Stimulated activated CD4-positive, alpha-beta T cell treated with anti-CD3 and anti-CD28 coated beads, Interleukin-4, amount 100 ng/mL, for 1 hour (primary cell): Measurements from ENCODE around the gene DSP.

Experiments used
- DNase-seq: peaks from one replicate; pipeline ENCODE4 v3.0.0-alpha.2; 2020

The DSP gene

GRCh38 chr6:7594579-7595125 is 53.2 kb downstream of the DSP start:
- DNase-seq, result no peak

GRCh38 chr6:7604003-7604402 is 62.5 kb downstream of the DSP start:
- DNase-seq, result no peak

GRCh38 chr6:7604506-7604905 is 63.0 kb downstream of the DSP start:
- no peak for DNase-seq

DNA sequence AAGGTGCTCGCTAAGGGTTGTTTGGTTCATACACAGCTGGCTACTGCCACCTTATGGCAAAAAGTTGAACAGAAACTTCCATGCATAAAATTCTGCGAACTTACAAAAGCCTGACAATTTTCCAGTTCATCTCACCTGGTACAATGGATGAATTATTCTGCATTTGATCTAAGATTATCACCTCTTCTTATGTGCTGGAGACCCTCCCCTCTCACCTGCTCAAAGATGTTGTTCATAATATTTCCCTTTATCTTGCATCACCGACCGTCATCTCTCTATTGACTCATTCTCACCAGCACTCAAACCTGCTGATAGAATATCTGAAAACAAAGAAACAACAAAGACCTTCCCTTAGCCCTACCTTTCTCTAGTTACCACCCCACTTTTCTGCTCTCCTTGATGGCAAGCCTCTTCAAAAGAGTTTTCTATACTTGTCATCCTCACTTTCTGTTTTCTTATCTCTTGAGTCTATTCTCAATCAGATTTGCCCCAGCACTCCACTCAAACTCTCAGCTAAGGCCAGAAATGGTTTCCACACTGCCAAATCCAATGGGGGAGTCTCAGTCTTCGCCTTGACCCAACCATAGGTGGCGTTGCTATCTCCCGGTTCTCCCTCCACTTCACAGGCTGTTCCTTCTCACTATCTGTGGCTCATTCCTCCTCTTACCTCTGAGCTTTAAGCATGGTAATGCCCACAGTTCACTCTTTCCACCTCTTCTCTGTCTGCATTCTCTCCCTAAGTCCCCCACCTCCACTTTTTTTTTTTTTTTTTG is 74.3 kb downstream of the DSP start:
- no peak for DNase-seq

GRCh38 chr6:7617801-7618764 is 76.6 kb downstream of the DSP start:
- DNase-seq, result no peak

- no peak for DNase-seq
Measured at GRCh38 chr6:7621761-7622160, 80.3 kb downstream of the DSP start.

DNA sequence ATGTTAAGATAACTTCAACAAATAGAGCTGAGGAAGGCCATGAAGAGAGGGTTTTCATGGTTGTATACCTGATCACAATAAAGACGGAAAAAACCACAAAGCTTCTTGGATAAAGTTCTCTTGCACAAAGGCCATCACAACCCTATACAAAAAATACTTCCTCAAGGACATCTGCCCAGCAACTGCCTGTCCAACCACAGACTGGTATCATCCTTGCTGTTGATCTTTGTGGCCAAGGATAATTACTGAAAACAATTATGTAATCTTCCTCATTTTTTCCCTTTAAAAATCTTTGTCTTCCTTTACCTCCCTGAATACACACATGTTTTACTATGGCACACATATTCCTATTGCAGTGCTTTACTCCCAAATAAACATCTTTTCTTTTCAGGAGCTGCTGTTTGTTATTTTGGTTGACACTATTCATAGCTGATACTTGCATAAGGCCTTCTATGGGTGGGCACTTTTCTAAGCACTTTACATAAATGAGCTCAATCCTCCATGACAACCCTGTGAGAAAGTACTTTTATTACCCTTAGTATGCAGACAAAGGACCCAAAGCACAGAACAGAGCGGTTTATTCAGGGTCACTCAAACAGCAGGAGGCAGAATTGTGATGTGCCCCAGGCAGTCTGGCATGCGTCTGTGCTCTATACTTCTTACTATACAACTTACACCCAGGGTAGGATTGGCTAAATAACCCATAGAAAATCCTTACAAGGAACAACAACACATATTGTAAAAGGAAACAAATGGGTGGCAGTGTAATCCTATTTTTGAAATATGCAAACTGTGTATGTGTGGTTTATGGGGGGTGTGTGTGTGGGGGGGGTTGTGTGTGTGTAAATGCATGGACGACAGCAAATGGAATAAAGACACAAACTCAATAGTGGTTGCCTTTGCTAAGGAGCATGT is 83.6 kb downstream of the DSP start:
- DNase-seq, result no peak

DNA sequence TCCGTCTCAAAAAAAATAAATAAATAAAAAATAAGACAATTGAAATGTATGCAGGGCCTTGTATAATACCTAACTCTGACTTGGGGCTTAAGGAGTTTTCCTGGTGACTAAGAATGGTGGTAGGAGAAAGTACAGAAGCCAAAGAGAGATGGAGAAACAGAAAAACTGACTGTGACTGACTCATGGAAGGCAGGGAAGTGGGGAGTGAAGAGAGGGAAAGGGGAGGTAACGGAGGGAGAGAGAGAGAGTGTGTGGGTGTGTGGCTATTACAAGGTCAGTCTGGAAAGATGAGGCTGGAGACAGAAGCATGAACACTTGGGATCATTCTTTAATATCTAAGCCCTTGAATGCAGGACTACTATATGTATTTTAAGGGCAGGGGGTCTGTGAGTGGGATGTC is 87.0 kb downstream of the DSP start:
- no peak for DNase-seq

- DNase-seq, result no peak
Measured at GRCh38 chr6:7628909-7629308, 87.4 kb downstream of the DSP start.

- DNase-seq, result no peak
Measured at GRCh38 chr6:7629321-7629720, 87.8 kb downstream of the DSP start.

DNA sequence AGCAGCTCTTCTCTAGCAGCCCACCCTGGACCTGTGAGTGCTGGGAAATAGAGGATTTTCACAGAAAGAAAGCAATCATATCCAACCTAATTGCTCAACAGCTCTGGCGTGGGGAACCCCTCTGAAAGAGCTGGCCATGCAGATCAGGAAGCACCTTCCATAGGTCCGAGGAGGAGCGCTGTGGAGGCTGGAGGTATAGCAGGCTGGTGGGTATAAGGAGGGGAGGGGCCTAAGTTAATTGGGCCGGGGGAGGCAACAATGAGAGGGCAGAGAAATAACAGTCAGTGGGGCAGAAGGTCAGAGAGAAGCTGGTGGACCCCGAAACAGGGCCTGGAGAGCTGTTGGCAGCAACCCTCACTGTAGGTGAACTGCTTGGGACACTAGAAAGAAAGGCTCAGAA is 89.3 kb downstream of the DSP start:
- no peak for DNase-seq

DNA sequence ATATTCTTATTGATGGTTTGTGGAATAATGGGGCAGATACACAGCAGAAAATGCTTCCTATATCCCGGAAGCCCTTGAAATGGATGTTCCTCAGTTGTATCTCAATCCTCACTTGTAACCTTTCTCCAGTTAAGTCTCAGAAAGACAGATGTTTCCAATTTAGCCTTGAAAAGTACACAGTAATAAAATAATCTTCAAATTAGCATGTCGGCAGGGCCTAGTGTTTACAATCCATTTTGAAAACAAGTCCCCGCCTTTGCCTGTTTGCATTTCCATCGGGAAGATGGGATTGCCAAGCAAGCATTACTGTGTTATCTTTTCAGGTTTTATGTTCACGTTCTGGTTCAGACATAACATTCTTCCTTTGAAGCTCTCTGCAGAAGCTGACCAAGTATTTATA is 90.0 kb downstream of the DSP start:
- DNase-seq, result no peak

DNA sequence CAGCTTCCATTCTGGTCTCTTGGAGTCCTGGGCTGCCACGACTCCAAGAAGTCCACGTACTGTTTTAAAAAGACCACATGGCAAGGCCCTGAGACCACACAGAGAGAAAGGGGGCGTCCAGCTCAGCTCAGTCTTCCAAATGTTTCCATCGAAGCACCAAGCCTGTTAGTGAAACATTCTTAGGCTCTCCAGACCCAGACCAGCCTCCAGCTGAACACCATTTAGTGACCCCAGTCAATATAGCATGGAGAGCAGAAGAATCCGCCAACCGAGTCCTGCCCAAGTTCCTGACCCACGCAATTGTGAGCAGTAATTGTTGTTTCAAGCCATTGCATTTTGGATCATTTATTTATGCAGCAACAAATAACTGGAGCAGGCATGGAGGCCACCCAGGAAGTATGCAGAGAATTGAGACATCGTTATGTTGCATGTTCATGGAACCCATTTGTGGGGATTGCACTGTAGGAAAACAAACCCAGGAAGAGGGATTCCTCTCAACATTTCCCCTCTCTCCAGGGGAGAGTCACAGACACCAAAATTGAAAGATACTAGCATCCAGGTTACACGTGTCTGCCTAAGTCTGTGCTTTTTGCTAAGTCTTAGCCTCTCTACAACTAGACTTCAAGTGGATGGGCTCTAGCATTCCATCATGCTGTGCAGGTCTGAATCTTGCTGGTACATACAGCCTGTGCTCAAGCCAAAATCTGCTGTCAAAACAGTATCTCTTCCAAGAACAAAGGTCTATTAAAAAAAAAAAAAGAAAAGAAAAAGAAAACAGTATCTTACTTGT is 91.2 kb downstream of the DSP start:
- DNase-seq, result no peak

DNA sequence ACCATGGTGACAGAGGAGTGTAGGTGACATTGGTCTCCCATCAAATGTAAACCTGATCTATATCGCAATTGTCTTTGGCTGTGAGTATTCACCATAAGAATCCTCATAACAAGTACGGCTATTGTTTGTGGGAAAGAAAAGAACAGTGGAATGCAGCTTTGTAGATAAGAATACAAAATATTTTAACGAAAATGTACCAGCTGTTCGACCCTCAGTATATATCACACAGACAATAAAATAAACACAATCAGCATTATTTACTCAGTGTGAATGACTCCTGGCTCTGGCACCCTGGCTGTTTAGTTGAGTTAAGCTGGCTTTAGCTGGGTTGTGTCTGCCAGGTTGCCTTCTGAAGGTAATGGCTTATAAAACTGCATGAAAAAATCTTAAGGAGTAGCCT is 91.9 kb downstream of the DSP start:
- DNase-seq, result no peak

DNA sequence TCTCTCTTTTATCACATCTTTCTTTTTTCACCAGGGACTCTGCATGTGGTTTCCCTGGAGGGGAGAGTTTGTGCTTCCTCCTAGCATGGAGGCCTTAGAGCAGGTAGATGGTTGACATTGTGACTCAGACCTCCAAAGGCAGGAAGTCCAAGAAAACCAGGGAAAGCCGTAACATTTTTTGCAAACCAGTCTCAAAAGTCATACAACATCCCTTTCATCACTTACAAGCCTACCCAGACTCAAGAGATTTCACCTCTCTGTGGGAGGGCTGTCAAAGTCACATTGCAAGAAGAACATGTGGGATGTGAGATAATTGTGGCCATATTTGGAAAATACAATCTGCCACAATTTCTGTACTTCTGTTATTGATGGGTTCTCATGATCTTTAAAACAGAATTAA is 94.7 kb downstream of the DSP start:
- DNase-seq, result no peak
